ENCODE measurements around the gene KCNAB1. TPM values are rescaled to one million over a fixed set of nuclear protein-coding genes. Genes with fewer than 3 reads are reported as not detected.

Gene KCNAB1
- total and polyA plus RNA-seq, 2 donors (not counting 1 experiment from before 2014, with no cell fraction given): not detected

DNA sequence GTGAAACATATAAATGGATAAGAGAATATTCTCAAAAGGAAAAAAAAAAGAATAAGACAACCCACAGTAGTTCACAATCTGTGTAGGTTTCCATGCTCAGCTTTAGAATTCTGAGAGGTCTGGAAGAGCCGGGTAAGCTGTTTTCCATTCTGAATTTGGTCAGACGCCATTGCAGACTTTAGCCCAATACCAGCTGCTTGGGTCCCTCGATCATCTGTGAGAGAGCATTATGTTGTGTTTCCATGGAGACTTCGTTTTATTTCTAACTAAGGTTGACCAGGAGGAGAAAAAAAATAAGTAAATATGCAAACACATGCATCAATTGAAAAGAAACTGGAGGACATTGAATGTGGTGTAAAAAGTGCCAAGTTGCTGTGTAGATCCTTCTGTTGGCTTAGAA, 25.5 kb downstream of the KCNAB1 start:
- H3K27me3 Mint-ChIP-seq: peaks cover 26% of the 10 kb centered on the region
- H3K4me3 ChIP-seq (ENCODE audit: control extremely low read depth in 1 of 5, extremely low read depth in 1 of 5, insufficient read depth in 1 of 5, low read depth in 2 of 5, low read length in 4 of 5): no peak overlapping the region
- no peaks in the 10 kb centered on the region for H3K4me1 ChIP-seq (ENCODE audit: control insufficient read depth in 2 of 2, insufficient read depth in 2 of 2, low read length in 2 of 2)
- H3K9ac ChIP-seq (ENCODE audit: low read length): no peak overlapping the region
- no peak overlapping the region for H3K4me3 Mint-ChIP-seq
- H4K20me1 ChIP-seq (ENCODE audit: control insufficient read depth, insufficient read depth, low read length, poor library complexity, severe bottlenecking): no peaks in the 10 kb centered on the region
- WGBS (ENCODE audit: insufficient coverage): 100% methylated on average over 2 of the region's 4 CpGs
- no peak overlapping the region for H3K27ac ChIP-seq (ENCODE audit: low read length in 2 of 2)
- ChIA-PET POLR2A (no interaction called here), CTCF (interaction anchor here (0.6 to 3.2 kb wide), 4 partner anchors 357 to 398 kb away, joined by 3 to 11 read pairs (median 4); no protein-coding TSS in a partner anchor)
- H2AFZ ChIP-seq (ENCODE audit: insufficient read depth, low read depth, low read length, poor library complexity, severe bottlenecking): no peak overlapping the region
- H3K4me1 Mint-ChIP-seq: peaks cover 7% of the 10 kb centered on the region
- no peaks in the 10 kb centered on the region for H3K9me3 Mint-ChIP-seq (ENCODE audit: insufficient read depth)
- peaks cover 0 to 3% (median 2%) of the 10 kb centered on the region in 4 experiments for H3K27me3 ChIP-seq (replicated peaks in 1 of 4; ENCODE audit: control extremely low read depth in 1 of 4, control insufficient read depth in 3 of 4, insufficient read depth in 4 of 4, low read length in 3 of 4)
- intact Hi-C loops (cut with micrococcal nuclease): no loop called here
- no peaks in the 10 kb centered on the region for H3K9me3 ChIP-seq (ENCODE audit: control extremely low read depth in 1 of 3, control insufficient read depth in 2 of 3, insufficient read depth in 1 of 3, low read length in 2 of 3)
- ATAC-seq (ENCODE audit: low read depth) (no peak), DNase-seq (no peak)
- no peaks in the 10 kb centered on the region for H3K36me3 ChIP-seq (replicated peaks in 1 of 2; ENCODE audit: control extremely low read depth in 1 of 2, control insufficient read depth in 1 of 2, extremely low read depth in 1 of 2, insufficient read depth in 2 of 2, low read length in 1 of 2)
- no peak overlapping the region for H3K27ac Mint-ChIP-seq
- H3K79me2 ChIP-seq (ENCODE audit: control insufficient read depth, insufficient read depth, low read length): no peaks in the 10 kb centered on the region
- H3K4me2 ChIP-seq (replicated peaks; ENCODE audit: low read depth, low read length, poor library complexity, severe bottlenecking): no peak overlapping the region
- no peak for TF ChIP-seq EZH2 (IDR thresholded peaks at IDR 0.05; ENCODE audit: borderline replicate concordance, insufficient read depth, low read depth, low read length, poor library complexity, severe bottlenecking)
- TF ChIP-seq, protein P1, sequence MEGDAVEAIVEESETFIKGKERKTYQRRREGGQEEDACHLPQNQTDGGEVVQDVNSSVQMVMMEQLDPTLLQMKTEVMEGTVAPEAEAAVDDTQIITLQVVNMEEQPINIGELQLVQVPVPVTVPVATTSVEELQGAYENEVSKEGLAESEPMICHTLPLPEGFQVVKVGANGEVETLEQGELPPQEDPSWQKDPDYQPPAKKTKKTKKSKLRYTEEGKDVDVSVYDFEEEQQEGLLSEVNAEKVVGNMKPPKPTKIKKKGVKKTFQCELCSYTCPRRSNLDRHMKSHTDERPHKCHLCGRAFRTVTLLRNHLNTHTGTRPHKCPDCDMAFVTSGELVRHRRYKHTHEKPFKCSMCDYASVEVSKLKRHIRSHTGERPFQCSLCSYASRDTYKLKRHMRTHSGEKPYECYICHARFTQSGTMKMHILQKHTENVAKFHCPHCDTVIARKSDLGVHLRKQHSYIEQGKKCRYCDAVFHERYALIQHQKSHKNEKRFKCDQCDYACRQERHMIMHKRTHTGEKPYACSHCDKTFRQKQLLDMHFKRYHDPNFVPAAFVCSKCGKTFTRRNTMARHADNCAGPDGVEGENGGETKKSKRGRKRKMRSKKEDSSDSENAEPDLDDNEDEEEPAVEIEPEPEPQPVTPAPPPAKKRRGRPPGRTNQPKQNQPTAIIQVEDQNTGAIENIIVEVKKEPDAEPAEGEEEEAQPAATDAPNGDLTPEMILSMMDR (IDR thresholded peaks at IDR 0.05): no peak

DNA sequence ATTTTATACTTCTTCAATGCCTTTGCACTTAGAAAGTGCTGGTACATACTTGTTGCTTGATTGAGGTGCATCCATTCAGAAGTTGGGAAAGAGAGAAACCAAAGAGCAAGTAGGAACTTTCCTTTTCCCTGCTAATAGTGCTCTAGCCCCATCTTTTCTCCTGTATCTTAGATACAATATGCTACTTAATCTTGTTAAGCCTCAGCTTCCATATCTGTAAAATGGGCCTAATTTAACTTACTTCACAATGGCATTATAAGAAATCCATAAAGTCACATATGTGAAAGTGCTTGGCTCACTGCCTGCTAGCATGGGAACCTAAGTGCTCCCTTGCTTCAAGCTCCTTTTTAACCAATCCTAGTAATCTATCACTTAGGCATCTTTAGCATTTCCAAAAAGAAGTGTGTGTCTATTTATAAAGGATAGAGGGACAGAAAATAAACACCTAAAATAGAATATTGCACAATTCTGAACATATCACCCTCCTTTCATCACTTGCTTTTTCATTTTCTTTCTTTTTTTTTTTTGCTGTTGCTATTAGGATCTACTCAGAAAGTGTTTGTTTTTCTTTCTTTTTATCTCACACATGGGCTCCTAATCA, 28.1 kb downstream of the KCNAB1 start:
- Mint-ChIP-seq H3K9me3 (ENCODE audit: insufficient read depth) (no peaks in the 10 kb centered on the region), H3K27me3 (peaks cover 24% of the 10 kb centered on the region), H3K27ac (no peak overlapping the region), H3K4me3 (no peak overlapping the region), H3K4me1 (peaks cover 7% of the 10 kb centered on the region)
- DNase-seq: no peak
- H3K4me3 ChIP-seq (ENCODE audit: control extremely low read depth in 1 of 5, extremely low read depth in 1 of 5, insufficient read depth in 1 of 5, low read depth in 2 of 5, low read length in 4 of 5): no peak overlapping the region
- H3K4me1 ChIP-seq (ENCODE audit: control insufficient read depth in 2 of 2, insufficient read depth in 2 of 2, low read length in 2 of 2): no peaks in the 10 kb centered on the region
- H3K79me2 ChIP-seq (ENCODE audit: control insufficient read depth, insufficient read depth, low read length): no peaks in the 10 kb centered on the region
- peak overlapping the region; percentile 29 for H2AFZ ChIP-seq (ENCODE audit: insufficient read depth, low read depth, low read length, poor library complexity, severe bottlenecking)
- no peak overlapping the region for H3K4me2 ChIP-seq (replicated peaks; ENCODE audit: low read depth, low read length, poor library complexity, severe bottlenecking)
- H3K27ac ChIP-seq (ENCODE audit: low read length in 2 of 2): no peak overlapping the region
- no peak for ATAC-seq (ENCODE audit: low read depth)
- no peaks in the 10 kb centered on the region for H4K20me1 ChIP-seq (ENCODE audit: control insufficient read depth, insufficient read depth, low read length, poor library complexity, severe bottlenecking)
- intact Hi-C loops (cut with micrococcal nuclease): no loop called here
- POLR2A ChIA-PET: no interaction called here
- H3K27me3 ChIP-seq (replicated peaks in 1 of 4; ENCODE audit: control extremely low read depth in 1 of 4, control insufficient read depth in 3 of 4, insufficient read depth in 4 of 4, low read length in 3 of 4): peaks cover 0 to 3% (median 2%) of the 10 kb centered on the region in 4 experiments
- TF ChIP-seq EZH2 (IDR thresholded peaks at IDR 0.05; ENCODE audit: borderline replicate concordance, insufficient read depth, low read depth, low read length, poor library complexity, severe bottlenecking): no peak
- TF ChIP-seq, protein P1 (IDR thresholded peaks at IDR 0.05): no peak
- CTCF ChIA-PET: interaction anchor here (0.7 to 10.4 kb wide), 8 partner anchors 10 to 989 kb away, joined by 3 to 123 read pairs (median 33); no protein-coding TSS in a partner anchor
- no peaks in the 10 kb centered on the region for H3K36me3 ChIP-seq (replicated peaks in 1 of 2; ENCODE audit: control extremely low read depth in 1 of 2, control insufficient read depth in 1 of 2, extremely low read depth in 1 of 2, insufficient read depth in 2 of 2, low read length in 1 of 2)
- no peak overlapping the region for H3K9ac ChIP-seq (ENCODE audit: low read length)
- H3K9me3 ChIP-seq (ENCODE audit: control extremely low read depth in 1 of 3, control insufficient read depth in 2 of 3, insufficient read depth in 1 of 3, low read length in 2 of 3): no peaks in the 10 kb centered on the region

All from B cell (primary cell).